HepG2 (cell line): ENCODE results near the gene CENPO.

Source experiments
- CTCF ChIP-seq: sonication (generic); formaldehyde crosslinking; IDR thresholded peaks from 2 replicates; pipeline ENCODE4 v1.5.0; 2020; ENCODE audit warnings: mild to moderate bottlenecking, missing genetic modification reagents, moderate library complexity
- JUND ChIP-seq: sonication (generic); formaldehyde crosslinking; IDR thresholded peaks from 2 replicates; pipeline ENCODE4 v1.8.0; 2022; ENCODE audit warnings: mild to moderate bottlenecking, missing genetic modification reagents
- PBX3 ChIP-seq: sonication (generic); formaldehyde crosslinking; IDR thresholded peaks from 2 replicates; pipeline ENCODE4 v1.8.1; 2023; ENCODE audit warnings: missing genetic modification reagents, inconsistent platforms, borderline replicate concordance
- POLR2AphosphoS5 ChIP-seq: IDR thresholded peaks from 2 replicates; pipeline ENCODE4 v1.6.1; 2012; ENCODE audit warnings: low read depth, low read length
- RXRA ChIP-seq: sonication (generic); formaldehyde crosslinking; IDR thresholded peaks from 2 replicates; pipeline ENCODE4 v1.5.1; 2020; ENCODE audit warnings: missing genetic modification reagents
- YY1 ChIP-seq: IDR thresholded peaks from 2 replicates; pipeline ENCODE4 v1.6.1; 2011; ENCODE audit warnings: low read length, low read depth, moderate library complexity, mild to moderate bottlenecking; ENCODE audit not compliant: insufficient read depth, insufficient replicate concordance
- ZNF660 ChIP-seq: sonication (generic); formaldehyde crosslinking; IDR thresholded peaks from 2 replicates; pipeline ENCODE4 v1.5.1; 2020; ENCODE audit warnings: mild to moderate bottlenecking, low read depth, missing genetic modification reagents, borderline replicate concordance

GRCh38 chr2:24844023-24844685 is 50.9 kb downstream of the CENPO start:
- TF ChIP-seq JUND (no peak), CTCF (CRISPR knock-in tag) (no peak), ZNF660 (CRISPR knock-in tag) (no peak), RXRA (CRISPR knock-in tag) (no peak), POLR2AphosphoS5 (no peak), YY1 (no peak), PBX3 (CRISPR knock-in tag) (no peak)
